Measurements from ENCODE around the gene SLC4A11.

DNA sequence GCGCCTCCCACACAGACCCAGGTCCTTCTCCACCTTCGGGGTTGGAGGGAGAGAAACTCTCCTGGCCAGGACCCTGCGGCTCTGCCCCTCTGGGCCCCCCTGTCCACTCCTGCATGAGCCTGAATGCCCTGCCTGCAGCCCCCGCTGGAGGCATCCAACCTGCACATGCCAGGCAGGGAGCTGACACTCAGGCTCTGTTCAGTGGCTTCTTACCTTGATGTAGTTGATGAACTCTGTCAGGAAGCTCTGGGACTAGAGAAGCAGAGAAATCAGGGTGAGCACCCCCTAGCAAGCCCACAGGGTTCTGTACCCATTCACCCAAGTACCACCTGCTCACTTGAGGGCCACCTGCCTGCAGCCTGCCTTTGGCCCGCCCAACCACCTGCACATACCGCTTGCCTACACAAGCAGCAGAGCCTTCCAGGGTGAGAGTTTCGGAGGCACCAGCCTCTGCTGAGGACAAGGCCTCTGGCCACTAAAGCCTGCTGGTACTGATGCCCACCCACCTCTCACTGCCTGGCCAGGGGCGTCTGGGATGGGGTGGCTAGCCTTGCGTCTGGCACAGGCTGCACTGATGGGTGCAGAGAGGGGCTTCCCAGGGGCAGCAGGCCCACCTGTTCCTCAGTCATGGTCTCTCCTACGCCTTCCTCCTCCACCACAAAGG lies 44.2 kb downstream of the SLC4A11 start:
- TF ChIP-seq POLR2A (IDR thresholded peaks at IDR 0.05; ENCODE audit: low read depth, low read length) (no peak), POLR2AphosphoS5 (IDR thresholded peaks at IDR 0.05; ENCODE audit: low read depth, low read length) (no peak)
